Sigmoid colon (tissue), 7 donors: Measurements from ENCODE around the gene CPEB3. TPM values are rescaled to one million over a fixed set of nuclear protein-coding genes. Genes with fewer than 3 reads are reported as not detected.

Experiments used
- DNase-seq: peaks from one replicate; pipeline ENCODE4 v3.0.0-alpha.2; 2019
- H3K27ac ChIP-seq, 4 donors: fragments of 200-600 bp; sonication (generic); one replicate each; pipeline ENCODE4 v1.5.1; 2016 to 2019; ENCODE audit warnings: mild to moderate bottlenecking in 1 of 4
- H3K27me3 ChIP-seq, 3 donors: fragments of 200-600 bp; sonication (generic); one replicate each; pipeline ENCODE4 v1.5.1; 2019; ENCODE audit warnings: mild to moderate bottlenecking in 1 of 3
- H3K36me3 ChIP-seq, 4 donors: fragments of 200-600 bp; sonication (generic); one replicate each; pipeline ENCODE4 v1.5.1; 2016 to 2019
- H3K4me1 ChIP-seq, 4 donors: fragments of 200-600 bp; sonication (generic); one replicate each; pipeline ENCODE4 v1.5.1; 2017 to 2019
- H3K4me3 ChIP-seq, 4 donors: fragments of 200-600 bp; sonication (generic); one replicate each; pipeline ENCODE4 v1.5.1; 2017 to 2019; ENCODE audit warnings: mild to moderate bottlenecking in 2 of 4, moderate library complexity in 1 of 4
- H3K9me3 ChIP-seq, 4 donors: fragments of 200-600 bp in 3 of 4; sonication (generic) in 3 of 4; one replicate each; pipeline versions ENCODE4 v1.5.1 to v1.6.1; 2013 to 2019
- EP300 ChIP-seq, 4 donors: sonication (generic); formaldehyde crosslinking; IDR thresholded peaks; one replicate each; pipeline ENCODE4 v1.6.1; 2017; ENCODE audit warnings: antibody characterized with exemption in 4 of 4
- POLR2A ChIP-seq, 2 donors: fragments of 450-650 bp; IDR thresholded peaks; one replicate each; pipeline ENCODE4 v1.6.1; 2016; ENCODE audit warnings: antibody characterized with exemption in 2 of 2, mild to moderate bottlenecking in 2 of 2, moderate library complexity in 2 of 2
- POLR2AphosphoS5 ChIP-seq, 4 donors: sonication (generic); formaldehyde crosslinking; IDR thresholded peaks; one replicate each; pipeline ENCODE4 v1.6.1; 2017; ENCODE audit warnings: antibody characterized with exemption in 4 of 4
- WGBS, 2 donors: extraction: QIAGEN DNeasy Blood & Tissue Kit; methylation state at CpG; one replicate each; pipeline ENCODE4 v1.1.7; 2013; 5-methylcytosine and 5-hydroxymethylcytosine counted together
- intact Hi-C: fragments of 100-400 bp; cut with DNase I; formaldehyde crosslinking; loops from one replicate; pipeline ENCODE4 v1.15.1; 2023
- polyA plus RNA-seq, 3 donors: library from polyadenylated mRNA; stranded (reverse); fragments of 200-250 nt; gene quantifications; one replicate each; pipeline ENCODE4 v1.2.3, GENCODE V29; 2013
- total RNA-seq, 4 donors: library from RNA; depleted of rRNA; stranded (reverse); fragments of >200 nt; gene quantifications; one replicate each; pipeline ENCODE4 v1.1.0, GENCODE V29; 2016
- TF ChIP-seq, protein P1 (sequence below), 4 experiments: fragments of 450-650 bp in 3 of 4; fragments of 200-600 bp in 1 of 4; IDR thresholded peaks; one replicate each; pipeline ENCODE4 v1.5.1; 2016 to 2019; ENCODE audit warnings: antibody characterized with exemption in 4 of 4, mild to moderate bottlenecking in 3 of 4, moderate library complexity in 2 of 4
- donor health status: healthy with polysubstance abuse.
- donor health status: Bipolar disorder and iron deficiency.
- donor health status: healthy.

Gene CPEB3
- total and polyA plus RNA-seq, 7 donors: 1.6 to 7.7 (median 6.6) TPM

DNA sequence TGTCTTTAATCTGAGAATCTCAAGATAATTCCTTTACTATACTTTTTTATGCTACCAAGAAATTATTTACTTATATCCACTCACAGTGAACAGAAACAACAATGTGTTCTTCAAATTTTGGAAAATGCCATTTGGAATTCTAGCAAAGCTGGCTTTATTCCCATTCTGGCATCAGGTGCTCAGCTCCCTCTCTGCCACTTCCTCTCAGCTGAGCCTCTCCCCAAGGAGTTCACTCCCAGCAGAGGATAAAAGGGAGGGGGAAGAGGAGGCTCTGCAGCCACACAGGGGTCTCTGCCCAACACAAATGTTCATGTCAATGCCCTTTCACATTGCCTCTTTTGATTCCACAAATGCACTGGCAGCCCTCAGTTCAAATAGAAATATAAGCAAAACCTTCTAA, 116.9 kb downstream of the CPEB3 start:
- no peak for TF ChIP-seq POLR2AphosphoS5 (IDR thresholded peaks at IDR 0.05)
- TF ChIP-seq EP300 (IDR thresholded peaks at IDR 0.05): no peak
- TF ChIP-seq, protein P1, sequence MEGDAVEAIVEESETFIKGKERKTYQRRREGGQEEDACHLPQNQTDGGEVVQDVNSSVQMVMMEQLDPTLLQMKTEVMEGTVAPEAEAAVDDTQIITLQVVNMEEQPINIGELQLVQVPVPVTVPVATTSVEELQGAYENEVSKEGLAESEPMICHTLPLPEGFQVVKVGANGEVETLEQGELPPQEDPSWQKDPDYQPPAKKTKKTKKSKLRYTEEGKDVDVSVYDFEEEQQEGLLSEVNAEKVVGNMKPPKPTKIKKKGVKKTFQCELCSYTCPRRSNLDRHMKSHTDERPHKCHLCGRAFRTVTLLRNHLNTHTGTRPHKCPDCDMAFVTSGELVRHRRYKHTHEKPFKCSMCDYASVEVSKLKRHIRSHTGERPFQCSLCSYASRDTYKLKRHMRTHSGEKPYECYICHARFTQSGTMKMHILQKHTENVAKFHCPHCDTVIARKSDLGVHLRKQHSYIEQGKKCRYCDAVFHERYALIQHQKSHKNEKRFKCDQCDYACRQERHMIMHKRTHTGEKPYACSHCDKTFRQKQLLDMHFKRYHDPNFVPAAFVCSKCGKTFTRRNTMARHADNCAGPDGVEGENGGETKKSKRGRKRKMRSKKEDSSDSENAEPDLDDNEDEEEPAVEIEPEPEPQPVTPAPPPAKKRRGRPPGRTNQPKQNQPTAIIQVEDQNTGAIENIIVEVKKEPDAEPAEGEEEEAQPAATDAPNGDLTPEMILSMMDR (IDR thresholded peaks at IDR 0.05): no peak
- no peak for TF ChIP-seq POLR2A (IDR thresholded peaks at IDR 0.05)
- no peak for DNase-seq
- Histone ChIP-seq H3K27me3 (no peaks in the 10 kb centered on the region), H3K4me3 (no peak overlapping the region), H3K27ac (no peak overlapping the region), H3K36me3 (no peaks in the 10 kb centered on the region), H3K9me3 (no peaks in the 10 kb centered on the region), H3K4me1 (no peaks in the 10 kb centered on the region)
- intact Hi-C loops: no loop called here

- no peaks in the 10 kb centered on the region for H3K27me3 ChIP-seq
- intact Hi-C loops: no loop called here
- WGBS, 2 donors: 88 to 90% methylated on average over 5 of the region's 5 CpGs
- H3K27ac ChIP-seq: no peak overlapping the region
- no peak for DNase-seq
- no peak overlapping the region for H3K4me3 ChIP-seq
- H3K36me3 ChIP-seq: peaks cover 0 to 9% (median 0%) of the 10 kb centered on the region in 4 donors
- no peaks in the 10 kb centered on the region for H3K4me1 ChIP-seq
- H3K9me3 ChIP-seq: peaks cover 0 to 10% (median 2%) of the 10 kb centered on the region in 4 donors
- TF ChIP-seq, protein P1 (IDR thresholded peaks at IDR 0.05): no peak
- TF ChIP-seq POLR2AphosphoS5 (IDR thresholded peaks at IDR 0.05) (no peak), EP300 (IDR thresholded peaks at IDR 0.05) (no peak), POLR2A (IDR thresholded peaks at IDR 0.05) (no peak)
Observed at GRCh38 chr10:92164036-92164696, 126.7 kb downstream of the CPEB3 start.

- TF ChIP-seq, protein P1 (IDR thresholded peaks at IDR 0.05): no peak
- TF ChIP-seq POLR2AphosphoS5 (IDR thresholded peaks at IDR 0.05) (no peak), EP300 (IDR thresholded peaks at IDR 0.05) (no peak), POLR2A (IDR thresholded peaks at IDR 0.05) (no peak)
- whole genome bisulfite sequencing, 2 donors: 95 to 98% methylated on average over 2 of the region's 2 CpGs
- intact Hi-C loops: no loop called here
- Histone ChIP-seq H3K27ac (no peak overlapping the region), H3K9me3 (peaks cover 0 to 10% (median 2%) of the 10 kb centered on the region in 4 donors), H3K4me1 (peaks cover 0 to under 1% (median under 1%) of the 10 kb centered on the region in 4 donors), H3K4me3 (no peak overlapping the region), H3K27me3 (no peaks in the 10 kb centered on the region), H3K36me3 (peaks cover 0 to 9% (median 0%) of the 10 kb centered on the region in 4 donors)
- no peak for DNase-seq
Observed at GRCh38 chr10:92162541-92162940, 128.3 kb downstream of the CPEB3 start.

DNA sequence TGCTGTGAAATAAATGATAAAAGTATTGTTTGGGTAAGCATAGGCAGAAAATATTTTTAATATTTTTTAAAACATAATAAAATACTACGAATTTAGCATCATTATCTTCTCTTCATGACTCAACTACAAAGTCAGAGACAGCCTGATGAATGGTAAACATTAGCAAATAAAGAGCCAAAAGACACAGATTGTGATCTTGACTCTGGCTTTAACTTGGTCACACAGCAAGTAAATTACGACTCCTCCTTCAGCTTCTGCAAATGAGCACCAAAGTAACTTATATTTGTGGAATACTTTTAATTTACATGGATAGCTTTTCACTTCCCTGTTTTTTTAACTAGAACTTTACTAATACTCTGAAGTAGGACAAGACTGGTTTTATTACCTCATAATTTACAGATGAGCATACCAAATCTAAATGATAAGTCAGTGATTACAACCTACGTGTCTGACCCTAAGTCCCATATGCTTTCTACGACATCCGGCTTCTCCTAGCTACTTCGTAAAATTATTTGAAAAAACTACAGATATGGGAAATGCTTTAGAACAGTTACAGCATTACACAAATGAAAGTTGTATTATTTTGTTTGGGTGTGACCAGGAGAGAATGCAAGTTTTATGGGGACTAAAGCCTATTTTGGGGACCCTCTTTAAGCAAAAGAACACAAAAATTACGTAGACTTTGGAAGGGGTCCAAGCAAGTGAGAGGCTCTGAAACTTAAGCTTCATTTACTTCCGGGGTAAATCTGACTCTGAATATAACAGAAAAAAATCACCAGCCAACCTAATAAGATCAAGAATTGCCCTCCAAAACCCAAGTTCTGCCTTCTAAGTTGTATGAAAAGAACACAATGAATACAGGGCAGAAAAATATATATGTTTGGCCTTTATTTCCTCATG, 133.8 kb downstream of the CPEB3 start:
- 74 to 76% methylated on average over 8 of the region's 8 CpGs for WGBS, 2 donors
- H3K27ac ChIP-seq: no peak overlapping the region
- peaks cover 0 to 10% (median 2%) of the 10 kb centered on the region in 4 donors for H3K4me1 ChIP-seq
- DNase-seq: no peak
- intact Hi-C loops: no loop called here
- no peak overlapping the region for H3K4me3 ChIP-seq
- TF ChIP-seq, protein P1 (IDR thresholded peaks at IDR 0.05): no peak
- no peak for TF ChIP-seq POLR2A (IDR thresholded peaks at IDR 0.05)
- TF ChIP-seq EP300 (IDR thresholded peaks at IDR 0.05): no peak
- no peak for TF ChIP-seq POLR2AphosphoS5 (IDR thresholded peaks at IDR 0.05)
- no peaks in the 10 kb centered on the region for H3K36me3 ChIP-seq
- H3K27me3 ChIP-seq: no peaks in the 10 kb centered on the region
- H3K9me3 ChIP-seq: no peaks in the 10 kb centered on the region
